GM18499 (cell line): ENCODE data around the gene ANP32B.
"Not testable (repeated sequence)": the region's sequence is repeated elsewhere in the genome, so short reads cannot be mapped to it uniquely, and the experiment has no call there.

Experiments used
- ATAC-seq: cut with Tn5 transposase; IDR thresholded peaks from one replicate; pipeline ENCODE4 v1.9.1; 2021; ENCODE audit warnings: moderate number of reproducible peaks; ENCODE audit not compliant: insufficient read depth, unreplicated experiment

ANP32B gene

DNA sequence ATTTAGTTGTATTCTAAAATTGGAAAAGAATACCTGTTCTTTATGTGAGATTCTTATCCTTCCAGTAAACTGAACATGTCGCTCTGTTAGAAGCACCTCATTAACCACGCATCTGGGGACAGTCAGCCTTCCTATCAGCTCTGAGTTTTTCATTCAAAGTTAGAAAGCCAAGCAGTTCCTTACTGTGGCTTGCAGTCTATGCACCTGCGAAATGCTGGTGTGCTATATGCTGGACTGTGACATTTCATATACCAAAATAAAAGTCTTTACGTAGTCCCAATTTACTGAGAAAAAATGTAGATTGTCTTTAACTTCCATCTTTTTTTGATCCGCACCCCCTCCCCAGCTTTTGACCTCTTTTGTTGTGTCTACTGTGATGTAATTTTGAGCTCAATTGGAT is 4.3 kb downstream of the ANP32B start:
- no peak for ATAC-seq

DNA sequence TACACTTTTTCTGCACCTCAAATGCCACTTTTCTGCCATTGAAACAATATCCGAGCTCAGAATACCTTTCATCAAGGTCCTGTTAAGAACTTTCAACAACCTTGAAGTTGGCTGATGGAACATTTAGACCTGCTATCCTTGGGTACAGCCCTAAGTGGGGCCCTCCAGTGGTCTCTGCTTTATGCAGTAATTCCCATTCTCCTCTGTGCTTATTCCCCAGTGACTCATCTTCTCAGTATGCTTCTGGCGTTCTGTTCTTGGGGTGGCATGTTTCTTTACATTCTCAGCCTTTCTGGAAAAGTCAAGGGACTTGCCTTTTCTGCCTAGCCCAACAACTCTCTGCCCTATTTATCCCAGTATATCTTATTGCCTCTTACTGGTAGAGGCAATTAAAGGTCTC is 7.1 kb downstream of the ANP32B start:
- no peak for ATAC-seq

DNA sequence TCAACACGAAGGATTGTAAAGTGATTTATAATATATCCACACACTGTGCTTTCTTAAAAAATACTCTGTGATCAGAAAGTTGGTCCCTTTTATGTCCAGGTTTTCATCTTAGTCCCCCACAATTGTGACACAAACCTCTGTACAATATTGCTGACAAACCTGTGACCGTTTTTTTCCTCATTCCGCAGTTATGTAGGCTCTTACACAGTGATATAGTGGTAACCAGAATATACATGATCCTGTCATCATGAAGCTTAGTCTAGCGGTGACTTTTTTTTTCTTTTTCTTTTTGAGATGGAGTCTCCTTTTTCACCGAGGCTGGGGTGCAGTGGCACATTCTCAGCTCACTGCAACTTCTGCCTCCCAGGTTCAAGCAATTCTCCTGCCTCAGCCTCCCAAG is 8.7 kb downstream of the ANP32B start:
- no peak for ATAC-seq

DNA sequence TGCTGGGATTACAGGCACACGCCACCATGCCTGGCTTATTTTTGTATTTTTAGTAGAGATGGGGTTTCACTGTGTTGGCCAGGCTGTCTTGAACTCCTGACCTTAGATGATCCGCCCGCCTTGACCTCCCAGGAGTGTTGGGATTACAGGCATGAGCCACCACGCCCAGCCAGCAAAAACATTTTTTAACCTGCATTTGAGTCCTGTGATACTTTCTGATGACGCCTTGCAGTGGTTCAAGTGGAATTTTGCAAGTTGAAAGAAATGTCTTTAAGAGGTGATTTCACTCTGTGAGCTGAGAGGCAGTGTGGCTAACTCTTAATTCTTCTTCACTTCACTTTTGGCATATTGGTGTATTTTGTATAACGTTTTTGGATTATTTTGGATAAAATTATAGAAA is 9.1 kb downstream of the ANP32B start:
- ATAC-seq: no peak

DNA sequence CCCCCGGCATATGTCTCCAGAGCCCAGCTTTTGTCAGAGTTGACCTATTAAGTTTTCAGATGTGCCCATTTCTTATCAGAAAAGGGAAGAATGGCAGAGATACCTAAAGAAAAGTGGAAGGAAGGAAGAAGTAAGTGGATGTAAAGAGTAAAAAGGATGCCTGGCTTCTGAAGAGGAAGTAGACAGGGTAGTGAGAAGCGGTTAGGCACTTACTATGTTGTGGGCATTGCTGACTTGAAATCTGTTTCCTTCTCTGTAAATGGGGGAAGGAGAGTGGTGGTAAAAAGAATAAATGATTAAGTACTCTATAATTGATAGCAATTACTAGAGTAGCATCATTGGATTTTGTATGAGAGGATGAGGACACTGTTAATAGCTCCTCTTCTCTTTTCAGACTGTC is 9.9 kb downstream of the ANP32B start:
- no peak for ATAC-seq

DNA sequence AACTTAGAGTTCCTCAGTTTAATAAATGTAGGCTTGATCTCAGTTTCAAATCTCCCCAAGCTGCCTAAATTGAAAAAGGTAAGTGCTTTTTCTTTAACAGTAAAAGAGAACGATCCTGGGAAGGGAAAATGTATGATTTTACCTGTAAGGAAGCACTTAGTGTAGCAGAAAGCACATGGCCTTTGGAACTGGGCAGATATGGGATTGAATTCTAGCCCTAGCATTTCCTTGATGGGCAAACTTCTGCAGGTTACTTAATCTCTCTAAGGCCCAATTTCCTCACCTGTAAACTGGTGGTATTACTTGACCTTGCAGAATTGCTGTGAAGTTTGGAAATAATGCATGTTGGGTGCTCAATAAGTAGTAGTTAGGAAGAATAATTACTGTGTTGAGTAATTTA is 11.6 kb downstream of the ANP32B start:
- ATAC-seq: no peak

DNA sequence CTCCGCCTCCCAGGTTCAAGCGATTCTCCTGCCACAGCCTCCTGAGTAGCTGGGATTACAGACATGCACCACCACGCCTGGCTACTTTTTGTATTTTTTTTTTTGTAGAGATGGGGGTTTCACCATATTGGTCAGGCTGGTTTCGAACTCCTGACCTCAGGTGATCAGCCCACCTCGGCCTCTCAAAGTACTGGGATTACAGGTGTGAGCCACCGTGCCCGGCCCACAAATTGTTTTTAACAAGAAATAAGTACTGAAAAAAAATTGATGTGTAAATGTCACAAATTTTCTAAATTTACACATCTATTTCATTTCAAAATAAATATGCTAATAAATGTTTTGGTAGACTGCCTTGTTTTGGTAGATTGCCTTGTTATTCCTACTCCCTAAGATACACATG is 13.5 kb downstream of the ANP32B start:
- not testable (repeated sequence) for ATAC-seq

DNA sequence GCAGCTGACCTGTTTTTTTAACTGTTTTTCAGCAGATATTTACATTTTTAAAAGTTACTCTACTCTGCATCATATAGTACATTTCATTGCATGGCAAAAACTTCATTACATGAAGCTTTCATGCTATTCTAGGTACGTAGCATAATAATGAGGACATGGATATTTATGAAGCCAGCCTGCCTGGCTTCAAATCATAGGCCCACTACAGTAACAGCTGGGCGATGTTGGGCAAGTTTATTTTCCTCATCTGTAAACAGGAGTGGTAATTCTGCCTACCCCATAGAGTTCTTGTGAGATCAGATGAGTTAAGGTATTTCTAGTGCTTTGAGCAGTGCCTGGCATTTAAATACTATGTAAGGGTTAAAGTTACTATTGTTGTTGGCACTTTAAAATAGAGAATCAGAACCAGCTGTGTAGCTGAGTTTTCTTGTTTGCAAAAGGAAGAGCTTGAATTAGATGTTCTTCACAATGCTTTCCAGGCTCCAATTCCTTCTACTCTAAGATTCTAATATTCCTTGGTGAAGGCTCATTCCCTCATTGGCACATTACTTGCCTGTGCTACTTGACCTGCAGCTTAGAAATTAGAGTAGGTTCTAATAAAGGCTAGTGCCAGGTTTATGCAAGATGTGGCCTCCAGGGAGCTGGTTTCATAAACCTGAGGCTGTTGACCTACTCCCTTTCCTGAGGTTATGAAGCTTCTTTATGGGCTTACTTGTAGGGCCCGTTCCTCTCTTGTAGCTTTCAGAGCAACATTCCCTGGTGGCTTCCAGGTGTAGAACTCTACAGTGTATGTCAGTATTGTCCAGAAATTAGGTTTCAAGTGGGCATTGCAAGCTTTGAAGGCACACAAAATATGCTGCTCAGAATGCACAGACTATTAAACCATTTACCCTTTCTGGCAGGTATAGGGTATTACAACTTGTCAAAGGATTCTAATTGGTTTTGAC is 14.5 kb downstream of the ANP32B start:
- no peak for ATAC-seq

DNA sequence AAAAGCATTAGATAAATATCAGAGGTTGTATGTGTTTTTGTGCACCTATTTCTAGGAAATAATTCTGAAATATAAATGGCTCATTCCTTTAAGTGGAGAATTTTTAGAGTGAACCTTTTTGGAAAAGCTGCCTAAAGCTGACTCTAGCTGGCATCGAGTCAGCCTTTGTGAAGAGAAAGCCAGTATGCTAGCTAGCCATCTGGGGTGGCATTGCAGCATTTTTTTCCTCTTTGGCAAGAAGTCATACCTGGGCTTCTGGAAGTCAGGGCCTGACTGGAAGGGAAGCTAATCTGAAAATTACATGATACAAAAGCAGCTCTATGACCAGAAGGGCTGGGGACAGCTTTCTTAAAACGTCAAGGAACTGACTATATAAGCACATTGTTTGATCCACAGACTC is 19.7 kb downstream of the ANP32B start:
- ATAC-seq: no peak

DNA sequence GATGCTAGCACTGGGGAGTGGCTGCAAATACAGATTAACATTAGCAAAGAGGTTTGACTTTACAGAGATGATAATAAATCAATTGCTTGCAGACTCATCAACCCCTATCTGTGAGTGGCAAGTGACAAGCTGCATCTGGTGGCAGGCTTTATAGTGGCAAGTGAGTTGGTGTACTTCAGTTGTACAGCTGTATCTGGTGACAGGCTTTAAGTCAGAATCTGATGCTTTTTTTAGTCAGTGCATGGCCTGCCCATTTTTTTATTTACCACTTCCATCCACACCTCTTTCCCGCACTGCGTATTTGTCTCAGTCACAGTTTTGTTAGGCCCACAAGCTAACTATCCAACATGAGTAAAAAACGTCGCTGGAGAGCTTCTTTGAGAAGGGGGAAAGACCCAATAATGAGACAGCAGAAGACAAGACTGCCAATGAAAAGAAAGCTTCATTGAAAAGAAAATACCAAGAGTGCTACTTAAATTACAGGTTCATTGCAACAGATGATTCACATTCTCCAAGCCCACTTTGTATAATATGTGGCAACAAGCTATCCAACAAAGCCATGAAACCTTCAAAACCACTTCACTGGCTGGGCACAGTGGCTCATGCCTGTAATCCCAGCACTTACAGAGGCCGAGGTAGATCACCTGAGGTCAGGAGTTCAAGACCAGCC is 23.1 kb downstream of the ANP32B start:
- no peak for ATAC-seq

DNA sequence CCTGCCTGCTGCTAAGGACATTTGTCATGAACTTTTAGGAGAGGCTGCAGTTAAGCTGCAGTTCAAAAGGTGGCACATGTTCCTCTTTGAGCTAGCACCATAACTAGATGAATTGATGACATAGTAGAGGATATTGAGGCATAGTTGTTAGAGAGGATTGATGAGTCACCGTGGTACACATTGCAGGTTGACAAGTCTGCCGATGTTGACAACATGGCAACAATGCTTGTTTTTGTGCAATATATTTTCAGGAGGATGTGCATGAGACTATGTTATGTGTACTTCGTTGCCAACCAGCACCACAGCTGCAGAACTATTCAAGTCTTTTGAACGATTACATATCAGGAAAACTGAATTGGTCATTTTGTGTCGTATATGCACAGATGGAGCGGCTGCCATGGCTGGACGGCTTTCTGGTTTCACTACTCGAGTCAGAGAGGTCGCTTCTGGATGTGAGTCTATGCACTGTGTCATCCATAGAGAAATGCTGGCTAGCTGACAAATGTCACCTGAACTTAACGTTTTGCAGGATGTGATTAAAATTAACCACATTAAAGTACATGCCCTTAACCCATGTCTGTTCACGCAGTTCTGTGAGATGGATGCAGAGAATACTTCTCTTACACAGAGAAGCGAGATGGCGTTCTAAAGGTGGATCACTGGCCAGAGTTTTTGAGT is 24.2 kb downstream of the ANP32B start:
- no peak for ATAC-seq

DNA sequence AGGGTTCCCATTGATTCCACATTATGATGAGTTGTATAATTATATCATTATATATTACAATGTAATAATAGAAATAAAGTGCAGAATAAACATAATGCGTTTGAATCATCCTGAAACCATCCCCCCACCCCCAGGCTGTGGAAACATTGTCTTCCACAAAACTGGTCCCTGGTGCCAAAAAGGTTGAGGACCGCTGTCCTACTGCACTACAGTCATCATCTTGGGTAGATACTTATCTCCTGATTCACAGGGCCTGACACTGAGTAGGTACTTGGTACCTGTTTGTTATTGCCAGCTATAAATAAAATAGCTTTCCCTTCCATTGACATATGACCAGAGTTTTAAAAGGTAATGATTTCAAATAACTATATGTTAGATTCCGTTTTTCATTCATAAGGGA is 25.6 kb downstream of the ANP32B start:
- no peak for ATAC-seq

DNA sequence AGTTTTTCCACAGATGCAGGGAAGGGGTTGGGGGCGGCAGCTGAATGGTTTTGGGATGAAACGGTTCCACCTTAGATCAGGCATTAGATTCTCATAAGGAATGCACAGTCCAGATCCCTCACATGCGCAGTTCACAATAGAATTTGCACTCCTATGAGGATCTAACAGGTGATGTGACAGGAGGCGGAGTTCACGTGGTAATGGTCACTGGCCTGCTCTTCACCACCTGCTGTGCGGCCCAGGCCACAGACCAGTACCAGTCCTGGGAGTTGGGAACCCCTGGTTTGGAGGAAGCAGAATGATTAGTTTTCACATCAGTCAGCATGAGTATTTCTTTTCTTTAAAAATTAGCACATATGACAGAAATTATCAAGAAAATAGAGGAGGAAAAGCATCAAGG is 26.3 kb downstream of the ANP32B start:
- no peak for ATAC-seq

DNA sequence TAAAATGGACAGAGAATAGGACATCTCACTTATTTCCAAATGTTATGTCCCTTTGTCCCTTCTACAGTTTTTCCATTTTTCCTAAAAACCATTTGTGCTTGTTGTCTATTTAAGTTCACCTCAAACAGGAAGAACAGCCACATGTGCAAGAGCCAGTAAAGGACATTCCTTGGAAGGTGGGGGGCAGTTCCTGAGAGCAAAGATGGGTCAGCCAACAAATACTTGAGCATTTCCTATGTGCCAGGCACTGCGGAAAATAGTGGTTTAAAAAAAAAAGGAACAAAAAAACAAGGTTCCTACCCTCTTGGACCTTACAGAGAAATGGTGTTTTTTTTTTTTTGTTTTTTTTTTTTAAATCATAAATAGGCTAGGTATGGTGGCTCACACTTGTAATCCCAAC is 26.8 kb downstream of the ANP32B start:
- ATAC-seq: no peak

DNA sequence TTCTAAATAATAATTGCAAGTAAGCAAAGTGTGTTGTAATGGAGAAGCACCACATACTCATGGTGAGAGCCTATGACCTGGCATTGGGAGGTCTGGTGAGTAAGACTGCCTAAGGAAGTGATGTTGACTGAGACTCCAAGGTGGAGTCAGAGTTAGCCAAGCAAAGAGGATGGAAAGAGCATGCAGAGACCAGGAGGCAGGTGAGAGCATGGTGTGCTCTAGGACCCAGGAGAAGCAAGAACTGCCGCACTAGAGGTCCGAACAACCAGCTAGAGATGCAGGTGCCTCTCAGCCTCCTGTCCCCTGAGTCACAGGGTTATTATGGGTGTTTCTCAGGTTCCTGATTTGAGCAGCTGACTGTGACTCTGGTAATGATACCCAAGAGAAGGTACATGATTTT is 27.3 kb downstream of the ANP32B start:
- peak; percentile 54 for ATAC-seq

DNA sequence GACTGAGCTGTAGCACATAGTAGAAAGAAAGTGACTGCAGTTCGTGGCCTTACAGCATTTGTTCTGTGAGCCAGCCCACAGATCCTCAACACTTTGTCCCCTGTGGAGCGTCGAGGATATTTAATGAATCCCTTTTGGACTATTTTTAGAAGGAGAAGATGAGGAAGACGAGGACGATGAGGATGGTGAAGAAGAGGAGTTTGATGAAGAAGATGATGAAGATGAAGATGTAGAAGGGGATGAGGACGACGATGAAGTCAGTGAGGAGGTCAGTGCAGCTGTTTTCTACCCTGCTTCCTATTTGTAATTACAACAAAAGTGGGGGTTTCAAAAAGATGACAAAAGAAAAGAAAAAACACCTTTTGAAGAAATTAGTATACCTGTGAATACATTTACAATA is 28.0 kb downstream of the ANP32B start:
- no peak for ATAC-seq

DNA sequence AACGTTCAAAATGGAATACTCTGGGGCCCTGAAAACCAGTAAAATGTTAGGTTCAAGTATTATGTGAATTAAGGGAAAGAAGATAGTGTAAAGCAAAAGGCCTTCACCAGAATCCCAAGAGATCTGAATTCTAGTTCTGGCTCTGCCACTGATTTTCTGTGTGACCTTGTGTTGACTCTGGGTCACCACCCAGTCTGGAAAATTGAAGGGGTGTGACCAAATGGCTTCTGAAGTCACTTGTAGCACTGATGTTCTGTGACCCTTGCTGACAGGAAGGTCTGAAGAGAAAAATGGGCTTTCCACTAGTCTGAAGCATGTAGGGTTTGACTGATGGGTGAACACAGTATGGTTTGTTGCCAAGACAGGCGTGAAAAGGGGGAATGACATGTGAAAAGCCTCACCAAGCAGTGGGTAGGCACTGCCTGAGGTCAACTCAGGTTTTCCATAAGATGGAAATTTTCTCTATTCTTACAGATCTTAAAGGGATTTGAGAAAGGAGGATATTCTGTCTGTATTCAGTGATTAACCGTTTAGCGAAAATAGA is 33.1 kb downstream of the ANP32B start:
- no peak for ATAC-seq

DNA sequence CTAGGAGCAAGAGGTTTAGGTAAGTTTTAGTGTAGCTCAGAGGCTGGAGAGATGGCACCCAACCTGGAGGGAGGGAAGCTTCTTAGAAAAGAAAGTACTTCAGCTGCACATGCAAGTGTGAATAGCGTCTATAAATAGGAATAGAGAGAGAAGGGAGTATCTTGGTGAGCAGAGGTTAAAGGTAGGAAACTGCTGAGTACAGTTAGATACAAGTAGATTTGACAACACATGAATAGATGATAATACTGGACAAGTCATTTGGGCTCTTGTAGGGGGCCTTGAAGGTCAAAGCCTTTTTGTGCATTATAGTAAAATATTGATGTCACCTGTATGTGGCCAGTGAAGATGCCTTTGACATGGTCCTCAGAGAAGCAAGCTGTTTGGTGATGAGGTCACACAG is 34.2 kb downstream of the ANP32B start:
- ATAC-seq: no peak

DNA sequence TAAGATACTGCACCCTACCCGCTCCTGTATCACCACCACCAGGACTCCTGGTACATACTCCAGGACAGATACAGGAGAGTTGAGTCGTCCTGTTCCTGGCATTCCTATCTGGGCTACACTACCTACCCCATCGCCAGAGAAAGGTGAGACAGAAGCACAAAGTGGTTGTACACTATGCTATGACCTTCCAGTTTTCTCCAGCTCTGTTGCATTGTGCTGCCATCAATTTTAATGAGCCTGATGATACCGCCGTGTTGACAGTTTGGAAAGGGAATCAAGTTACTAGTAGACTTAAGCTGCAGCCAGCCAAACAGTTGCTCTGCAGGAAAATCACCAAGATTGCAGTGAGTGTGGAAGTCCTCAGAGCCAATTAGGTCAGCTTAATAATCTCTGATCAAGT is 35.2 kb downstream of the ANP32B start:
- no peak for ATAC-seq

DNA sequence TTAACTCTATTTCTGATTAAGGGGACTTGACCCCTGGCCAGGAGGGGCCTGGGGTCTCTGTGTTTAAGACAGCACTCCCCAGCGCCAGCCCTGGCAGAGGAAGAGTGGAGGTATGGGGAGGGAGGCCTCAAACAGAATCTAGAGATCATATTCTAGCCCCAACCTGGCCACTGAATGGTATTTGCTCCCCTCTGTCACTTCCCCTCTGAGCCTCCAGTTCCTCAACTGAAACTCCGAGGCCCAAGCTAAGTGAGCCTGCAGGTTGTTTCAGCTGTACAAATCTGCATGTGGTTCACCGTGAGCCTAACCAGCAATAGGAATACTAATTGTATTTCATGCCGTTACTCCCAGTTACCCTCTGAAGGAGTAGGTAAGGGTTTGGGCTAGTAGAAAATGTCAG is 36.0 kb downstream of the ANP32B start:
- no peak for ATAC-seq

DNA sequence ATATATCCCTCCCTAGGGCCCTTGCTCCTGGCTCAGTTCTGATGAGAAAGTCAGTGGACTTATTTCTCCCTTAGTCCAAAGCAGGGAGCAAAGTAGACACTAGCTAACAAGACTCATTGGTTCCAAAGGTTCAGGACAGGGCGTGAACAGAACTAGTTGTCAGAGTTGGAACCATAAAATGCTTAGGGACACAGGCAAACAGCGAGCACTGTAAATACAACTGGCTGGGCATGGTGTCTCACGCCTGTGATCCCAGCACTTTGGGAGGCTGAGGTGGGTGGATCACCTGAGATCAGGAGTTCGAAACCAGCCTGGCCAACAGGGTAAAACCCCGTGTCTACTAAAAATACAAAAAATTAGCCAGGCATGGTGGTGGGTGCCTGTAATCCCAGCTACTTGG is 36.7 kb downstream of the ANP32B start:
- ATAC-seq: not testable (repeated sequence)
